Colonic mucosa (tissue), 4 donors: ENCODE results near the gene CYP26A1. TPM values are rescaled to one million over a fixed set of nuclear protein-coding genes. Genes with fewer than 3 reads are reported as not detected.
A peak's percentile ranks its signal among the peaks of the same experiment; 100 is the strongest.

ENCODE experiments used
- DNase-seq: peaks from one replicate; pipeline ENCODE4 v3.0.0-alpha.2; 2020
- H3K27ac ChIP-seq: fragments of 200-600 bp; one replicate; pipeline ENCODE4 v1.8.0; 2021
- H3K27me3 ChIP-seq: fragments of 200-600 bp; one replicate; pipeline ENCODE4 v1.8.0; 2021
- H3K36me3 ChIP-seq: fragments of 200-600 bp; one replicate; pipeline ENCODE4 v1.8.0; 2021
- H3K4me1 ChIP-seq: fragments of 200-600 bp; one replicate; pipeline ENCODE4 v1.8.0; 2021; ENCODE audit warnings: mild to moderate bottlenecking
- H3K4me3 ChIP-seq: fragments of 200-600 bp; one replicate; pipeline ENCODE4 v1.8.0; 2021
- H3K9ac ChIP-seq, 2 donors: one replicate each; pipeline ENCODE4 v1.7.0; 2013; ENCODE audit warnings: control low read depth in 2 of 2, low read depth in 2 of 2, low read length in 2 of 2
- H3K9me3 ChIP-seq: fragments of 200-600 bp; one replicate; pipeline ENCODE4 v1.8.0; 2021
- intact Hi-C: fragments of 100-400 bp; cut with DNase I; formaldehyde crosslinking; loops from one replicate; pipeline ENCODE4 v1.14.1; 2022
- total RNA-seq, 2 donors: library from RNA; stranded (reverse); fragmentation: NEBNext Ultra II Directional in 1 of 2; extraction: Animal tissue kit (Norgen Biotek cat#: 25700) in 1 of 2; gene quantifications; one replicate each; pipeline ENCODE4 v1.2.1, GENCODE V29; 2021
- TF ChIP-seq, protein P1 (sequence below): fragments of 200-600 bp; IDR thresholded peaks from one replicate; pipeline ENCODE4 v1.8.0; 2022; ENCODE audit warnings: antibody characterized with exemption, mild to moderate bottlenecking
- donor health status: healthy.
- donor health status: DM: no; HTN: no; CAD: no.
- donor health status: DM: no; HTN: no; CAD: no.

CYP26A1 gene
- total RNA-seq, 2 donors from 2014 or later: not detected

DNA sequence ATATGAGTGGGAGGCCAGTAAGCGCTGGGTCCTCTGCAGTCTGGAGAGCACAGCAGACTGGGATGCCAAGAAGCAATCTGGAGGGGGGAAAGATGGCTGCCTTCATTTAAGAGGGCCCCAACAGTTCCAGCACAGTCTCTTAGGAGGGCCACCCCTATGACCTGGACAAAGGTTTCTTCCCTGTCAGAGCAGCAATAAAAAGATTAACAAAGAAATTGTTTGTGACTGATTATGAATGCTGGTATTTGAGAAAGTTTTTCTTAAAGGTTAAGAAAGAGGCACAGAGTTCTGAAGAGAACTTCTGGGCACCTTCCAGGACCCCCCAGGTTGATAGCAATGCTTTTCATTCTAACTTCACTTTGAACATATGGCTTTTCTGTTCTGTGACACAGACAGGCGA lies 52.3 kb downstream of the CYP26A1 start:
- no peak for DNase-seq
- Histone ChIP-seq H3K27me3 (no peaks in the 10 kb centered on the region), H3K9me3 (no peaks in the 10 kb centered on the region), H3K27ac (no peak overlapping the region), H3K4me3 (no peak overlapping the region), H3K4me1 (no peaks in the 10 kb centered on the region), H3K36me3 (no peaks in the 10 kb centered on the region), H3K9ac (no peak overlapping the region)
- intact Hi-C loops: no loop called here
- TF ChIP-seq, protein P1, sequence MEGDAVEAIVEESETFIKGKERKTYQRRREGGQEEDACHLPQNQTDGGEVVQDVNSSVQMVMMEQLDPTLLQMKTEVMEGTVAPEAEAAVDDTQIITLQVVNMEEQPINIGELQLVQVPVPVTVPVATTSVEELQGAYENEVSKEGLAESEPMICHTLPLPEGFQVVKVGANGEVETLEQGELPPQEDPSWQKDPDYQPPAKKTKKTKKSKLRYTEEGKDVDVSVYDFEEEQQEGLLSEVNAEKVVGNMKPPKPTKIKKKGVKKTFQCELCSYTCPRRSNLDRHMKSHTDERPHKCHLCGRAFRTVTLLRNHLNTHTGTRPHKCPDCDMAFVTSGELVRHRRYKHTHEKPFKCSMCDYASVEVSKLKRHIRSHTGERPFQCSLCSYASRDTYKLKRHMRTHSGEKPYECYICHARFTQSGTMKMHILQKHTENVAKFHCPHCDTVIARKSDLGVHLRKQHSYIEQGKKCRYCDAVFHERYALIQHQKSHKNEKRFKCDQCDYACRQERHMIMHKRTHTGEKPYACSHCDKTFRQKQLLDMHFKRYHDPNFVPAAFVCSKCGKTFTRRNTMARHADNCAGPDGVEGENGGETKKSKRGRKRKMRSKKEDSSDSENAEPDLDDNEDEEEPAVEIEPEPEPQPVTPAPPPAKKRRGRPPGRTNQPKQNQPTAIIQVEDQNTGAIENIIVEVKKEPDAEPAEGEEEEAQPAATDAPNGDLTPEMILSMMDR: no peak

DNA sequence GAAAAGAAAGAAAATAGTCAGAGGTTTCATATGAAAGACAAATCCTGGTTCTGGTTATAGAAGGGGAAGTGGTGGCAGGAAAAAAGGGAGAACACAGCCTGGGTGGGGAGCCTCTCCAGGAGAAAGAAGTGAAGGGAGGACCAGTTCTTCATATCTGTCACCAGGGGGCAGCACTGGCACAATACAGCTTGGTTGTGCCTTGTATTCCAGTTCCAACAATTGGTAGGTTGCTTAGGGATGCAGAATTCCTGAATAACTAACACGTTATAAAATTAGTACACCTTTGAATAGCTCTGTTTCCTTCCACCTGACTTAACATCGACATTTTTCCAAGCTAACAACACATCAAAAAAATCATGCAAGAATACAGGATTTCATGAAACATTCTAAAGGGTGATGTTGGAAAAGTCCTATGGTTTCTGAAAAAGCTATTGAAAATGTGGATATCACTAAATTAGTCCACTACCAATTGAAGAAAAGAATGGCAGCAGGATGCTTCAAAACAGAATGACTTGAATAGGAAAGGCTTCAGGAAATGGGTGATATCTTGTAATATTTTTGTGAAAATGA lies 52.9 kb downstream of the CYP26A1 start:
- H3K9ac ChIP-seq: no peak overlapping the region
- H3K36me3 ChIP-seq: no peaks in the 10 kb centered on the region
- no peak overlapping the region for H3K4me3 ChIP-seq
- H3K27me3 ChIP-seq: no peaks in the 10 kb centered on the region
- TF ChIP-seq, protein P1: peak; percentile 20
- no peaks in the 10 kb centered on the region for H3K9me3 ChIP-seq
- H3K27ac ChIP-seq: no peak overlapping the region
- intact Hi-C loops: no loop called here
- DNase-seq: no peak
- no peaks in the 10 kb centered on the region for H3K4me1 ChIP-seq

Other genes with a start within 250 kb of the CYP26A1 start
- gene EXOC6, start 225.4 kb upstream of the CYP26A1 start, total RNA-seq: 10 to 100 TPM; 12.6 to 15.2 TPM
- gene CYP26C1, start 13.1 kb upstream of the CYP26A1 start, total RNA-seq: not detected